GM23338 (cell line): ENCODE data around the gene SNAP25. TPM values are rescaled to one million over a fixed set of nuclear protein-coding genes. Genes with fewer than 3 reads are reported as not detected.

Source experiments
- ATAC-seq: fragments of 200-7000 bp; cut with Tn5 transposase; 3 replicates; pipeline ENCODE4 v1.9.1; 2020
- DNase-seq: peaks from one replicate; pipeline ENCODE4 v3.0.0-alpha.2; 2015; ENCODE audit warnings: low spot score
- H2AFZ ChIP-seq: fragments of 200-600 bp; sonication (generic); 2 replicates; pipeline ENCODE4 v1.8.0; 2016; ENCODE audit warnings: antibody characterized with exemption, mild to moderate bottlenecking, moderate library complexity
- H3F3A ChIP-seq: fragments of 200-600 bp; sonication (generic); replicated peaks from 2 replicates; pipeline ENCODE4 v1.8.0; 2017; ENCODE audit warnings: antibody characterized with exemption, mixed run types, low read depth
- H3K27ac ChIP-seq: fragments of 200-600 bp; sonication (generic); 2 replicates; pipeline ENCODE4 v1.6.1; 2016; ENCODE audit warnings: low read depth
- H3K27me3 ChIP-seq: fragments of 200-600 bp; sonication (generic); 2 replicates; pipeline ENCODE4 v1.8.0; 2016; ENCODE audit warnings: mild to moderate bottlenecking, mixed run types, moderate library complexity; ENCODE audit not compliant: insufficient read depth
- H3K36me3 ChIP-seq: fragments of 200-600 bp; sonication (generic); 2 replicates; pipeline ENCODE4 v1.8.0; 2016; ENCODE audit warnings: mild to moderate bottlenecking; ENCODE audit not compliant: insufficient read depth
- H3K4me1 ChIP-seq: fragments of 200-600 bp; sonication (generic); 2 replicates; pipeline ENCODE4 v1.8.0; 2016; ENCODE audit warnings: mild to moderate bottlenecking, moderate library complexity; ENCODE audit not compliant: insufficient read depth
- H3K4me2 ChIP-seq: fragments of 200-600 bp; sonication (generic); 2 replicates; pipeline ENCODE4 v1.7.1; 2017; ENCODE audit warnings: mixed run types
- H3K4me3 ChIP-seq: fragments of 200-600 bp; sonication (generic); 2 replicates; pipeline ENCODE4 v1.6.1; 2016; ENCODE audit warnings: mixed run types
- H3K79me2 ChIP-seq: fragments of 200-600 bp; sonication (generic); replicated peaks from 2 replicates; pipeline ENCODE4 v1.8.0; 2017; ENCODE audit warnings: mild to moderate bottlenecking; ENCODE audit not compliant: insufficient read depth
- H3K9me2 ChIP-seq: fragments of 200-600 bp; sonication (generic); 2 replicates; pipeline ENCODE4 v1.8.0; 2017; ENCODE audit not compliant: insufficient read depth
- H4K20me1 ChIP-seq: fragments of 200-600 bp; sonication (generic); replicated peaks from 2 replicates; pipeline ENCODE4 v1.8.0; 2017; ENCODE audit warnings: mild to moderate bottlenecking; ENCODE audit not compliant: insufficient read depth
- H3K27ac Mint-ChIP-seq: 2 replicates; pipeline ENCODE4 v1.8.0; 2020; ENCODE audit warnings: inconsistent platforms, mild to moderate bottlenecking, moderate library complexity, mixed read lengths
- H3K27me3 Mint-ChIP-seq: 3 replicates; pipeline ENCODE4 v1.8.0; 2022; ENCODE audit warnings: low read depth, mild to moderate bottlenecking, moderate library complexity, mixed read lengths, inconsistent platforms; ENCODE audit not compliant: insufficient read depth, poor library complexity
- H3K36me3 Mint-ChIP-seq: 3 replicates; pipeline ENCODE4 v1.8.0; 2021; ENCODE audit warnings: low read depth, mild to moderate bottlenecking, inconsistent platforms, moderate library complexity, mixed read lengths
- H3K4me1 Mint-ChIP-seq: 3 replicates; pipeline ENCODE4 v1.8.0; 2020; ENCODE audit warnings: mild to moderate bottlenecking, inconsistent platforms, mixed read lengths
- H3K4me3 Mint-ChIP-seq: 3 replicates; pipeline ENCODE4 v1.8.0; 2021; ENCODE audit warnings: moderate library complexity, mild to moderate bottlenecking, inconsistent platforms, mixed read lengths
- H3K9me3 Mint-ChIP-seq: 3 replicates; pipeline ENCODE4 v1.8.0; 2020; ENCODE audit warnings: moderate library complexity, mild to moderate bottlenecking, inconsistent platforms, mixed read lengths
- ETS1 ChIP-seq: IDR thresholded peaks from 2 replicates; pipeline ENCODE4 v1.6.1; 2016; ENCODE audit warnings: antibody characterized with exemption
- EZH2 ChIP-seq: fragments of 200-600 bp; sonication (generic); IDR thresholded peaks from one replicate; pipeline ENCODE4 v1.8.0; 2017; ENCODE audit warnings: antibody characterized with exemption, mild to moderate bottlenecking, low read depth; ENCODE audit not compliant: unreplicated experiment
- EZH2phosphoT487 ChIP-seq: fragments of 200-600 bp; sonication (generic); IDR thresholded peaks from one replicate; pipeline ENCODE4 v1.8.1; 2018; ENCODE audit warnings: antibody characterized with exemption; ENCODE audit not compliant: unreplicated experiment
- JUNB ChIP-seq: IDR thresholded peaks from one replicate; pipeline ENCODE4 v1.6.1; 2016; ENCODE audit warnings: antibody characterized with exemption; ENCODE audit not compliant: unreplicated experiment
- NANOG ChIP-seq: IDR thresholded peaks from 2 replicates; pipeline ENCODE4 v1.6.1; 2016; ENCODE audit warnings: antibody characterized with exemption, borderline replicate concordance
- REST ChIP-seq: IDR thresholded peaks from one replicate; pipeline ENCODE4 v1.6.1; 2018; ENCODE audit warnings: antibody characterized with exemption; ENCODE audit not compliant: unreplicated experiment
- STAT1 ChIP-seq: IDR thresholded peaks from one replicate; pipeline ENCODE4 v1.6.1; 2016; ENCODE audit warnings: antibody characterized with exemption; ENCODE audit not compliant: unreplicated experiment
- ZNF114 ChIP-seq: fragments of 250-450 bp; sonication (Bioruptor Pico); IDR thresholded peaks from 2 replicates; pipeline ENCODE4 v1.5.0; 2020; ENCODE audit warnings: mild to moderate bottlenecking, moderate library complexity
- ZNF331 ChIP-seq: fragments of 250-450 bp; sonication (Bioruptor Pico); IDR thresholded peaks from 2 replicates; pipeline ENCODE4 v1.5.0; 2020; ENCODE audit warnings: low read depth, mild to moderate bottlenecking, moderate library complexity
- ZNF462 ChIP-seq: fragments of 250-450 bp; sonication (Bioruptor Pico); IDR thresholded peaks from 2 replicates; pipeline ENCODE4 v1.5.0; 2020; ENCODE audit warnings: mild to moderate bottlenecking, moderate library complexity
- polyA plus RNA-seq: library from polyadenylated mRNA; unstranded; fragments of >200 nt; fragmentation: Nextera tagmentation; extraction: Ambion mirVana; gene quantifications from 2 replicates; pipeline ENCODE4 v1.2.1, GENCODE V29; 2016
- total RNA-seq: library from RNA; depleted of rRNA; stranded (reverse); fragments of >200 nt; shearing (Covaris generic); gene quantifications from 2 replicates; pipeline ENCODE4 v1.2.3, GENCODE V29; 2014

The SNAP25 gene
- total and polyA plus RNA-seq, 2 experiments from 2014 or later = 0.82 to 1.3 TPM

- Mint-ChIP-seq H3K4me1 (peaks cover 8% of the 10 kb centered on the region), H3K4me3 (no peak overlapping the region), H3K27ac (no peak overlapping the region), H3K9me3 (no peaks in the 10 kb centered on the region), H3K27me3 (no peaks in the 10 kb centered on the region), H3K36me3 (no peaks in the 10 kb centered on the region)
- Histone ChIP-seq H3K79me2 (no peaks in the 10 kb centered on the region), H4K20me1 (no peaks in the 10 kb centered on the region), H3K27ac (no peak overlapping the region), H2AFZ (0 out of 2 replicates have a peak overlapping the region, but pooled peaks have one; percentile 13), H3K4me1 (peaks cover 14% of the 10 kb centered on the region), H3K27me3 (peaks cover 9% of the 10 kb centered on the region), H3F3A (no peaks in the 10 kb centered on the region), H3K4me3 (no peak overlapping the region), H3K9me2 (peaks cover 2% of the 10 kb centered on the region; the same call in 1 of the 2 replicates), H3K4me2 (no peak overlapping the region), H3K36me3 (no peaks in the 10 kb centered on the region)
- TF ChIP-seq EZH2phosphoT487 (no peak), JUNB (no peak), ETS1 (no peak), ZNF331 (no peak), NANOG (no peak), REST (no peak), EZH2 (no peak), STAT1 (no peak), ZNF114 (no peak)
- no peak for ATAC-seq
- DNase-seq = no peak
These were observed 88.1 kb downstream of the SNAP25 start for GRCh38 chr20:10306440-10307358.

- no peak overlapping the region for H3K4me2 ChIP-seq
- Mint-ChIP-seq H3K27ac (no peak overlapping the region), H3K27me3 (no peaks in the 10 kb centered on the region), H3K36me3 (no peaks in the 10 kb centered on the region), H3K4me3 (no peak overlapping the region), H3K9me3 (no peaks in the 10 kb centered on the region), H3K4me1 (peaks cover 8% of the 10 kb centered on the region)
- peaks cover 14% of the 10 kb centered on the region for H3K4me1 ChIP-seq
- no peaks in the 10 kb centered on the region for H3K79me2 ChIP-seq
- DNase-seq (no peak), ATAC-seq (no peak)
- no peak overlapping the region for H2AFZ ChIP-seq
- peaks cover 5% of the 10 kb centered on the region for H3K9me2 ChIP-seq
- peaks cover 4% of the 10 kb centered on the region for H3K27me3 ChIP-seq
- H3F3A ChIP-seq = no peaks in the 10 kb centered on the region
- H3K27ac ChIP-seq = no peak overlapping the region
- no peaks in the 10 kb centered on the region for H4K20me1 ChIP-seq
- no peak overlapping the region for H3K4me3 ChIP-seq
- H3K36me3 ChIP-seq = no peaks in the 10 kb centered on the region
- TF ChIP-seq ZNF114 (no peak), ZNF462 (no peak), JUNB (no peak)
These were observed 88.7 kb downstream of the SNAP25 start for GRCh38 chr20:10307359-10307735.
